C4-2B (cell line): ENCODE results near the gene ATP2B2.

Source experiments
- H3K27ac ChIP-seq: fragments of 450-650 bp; 2 replicates; pipeline ENCODE4 v1.5.1; 2017
- ZFX ChIP-seq: fragments of 450-650 bp; IDR thresholded peaks from 2 replicates; pipeline ENCODE4 v1.6.1; 2017
- TF ChIP-seq, protein P1 (sequence below): fragments of 450-650 bp; conservative IDR thresholded peaks from 2 replicates; pipeline ENCODE4 v1.5.1; 2017; ENCODE audit warnings: mild to moderate bottlenecking

The ATP2B2 gene

GRCh38 chr3:10281951-10282350 is 223.4 kb downstream of the ATP2B2 start:
- H3K27ac ChIP-seq = no peak overlapping the region
- TF ChIP-seq ZFX = no peak

- no peak overlapping the region for H3K27ac ChIP-seq
- TF ChIP-seq, protein P1, sequence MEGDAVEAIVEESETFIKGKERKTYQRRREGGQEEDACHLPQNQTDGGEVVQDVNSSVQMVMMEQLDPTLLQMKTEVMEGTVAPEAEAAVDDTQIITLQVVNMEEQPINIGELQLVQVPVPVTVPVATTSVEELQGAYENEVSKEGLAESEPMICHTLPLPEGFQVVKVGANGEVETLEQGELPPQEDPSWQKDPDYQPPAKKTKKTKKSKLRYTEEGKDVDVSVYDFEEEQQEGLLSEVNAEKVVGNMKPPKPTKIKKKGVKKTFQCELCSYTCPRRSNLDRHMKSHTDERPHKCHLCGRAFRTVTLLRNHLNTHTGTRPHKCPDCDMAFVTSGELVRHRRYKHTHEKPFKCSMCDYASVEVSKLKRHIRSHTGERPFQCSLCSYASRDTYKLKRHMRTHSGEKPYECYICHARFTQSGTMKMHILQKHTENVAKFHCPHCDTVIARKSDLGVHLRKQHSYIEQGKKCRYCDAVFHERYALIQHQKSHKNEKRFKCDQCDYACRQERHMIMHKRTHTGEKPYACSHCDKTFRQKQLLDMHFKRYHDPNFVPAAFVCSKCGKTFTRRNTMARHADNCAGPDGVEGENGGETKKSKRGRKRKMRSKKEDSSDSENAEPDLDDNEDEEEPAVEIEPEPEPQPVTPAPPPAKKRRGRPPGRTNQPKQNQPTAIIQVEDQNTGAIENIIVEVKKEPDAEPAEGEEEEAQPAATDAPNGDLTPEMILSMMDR = no peak
- no peak for TF ChIP-seq ZFX
These were observed 224.8 kb downstream of the ATP2B2 start for GRCh38 chr3:10280571-10280970.

- TF ChIP-seq, protein P1 = no peak
- no peak for TF ChIP-seq ZFX
- H3K27ac ChIP-seq = no peak overlapping the region
These were observed 225.2 kb downstream of the ATP2B2 start for GRCh38 chr3:10280177-10280529.

- no peak for TF ChIP-seq ZFX
- TF ChIP-seq, protein P1 = no peak
- H3K27ac ChIP-seq = no peak overlapping the region
These were observed 225.8 kb downstream of the ATP2B2 start for GRCh38 chr3:10279384-10280176.

DNA sequence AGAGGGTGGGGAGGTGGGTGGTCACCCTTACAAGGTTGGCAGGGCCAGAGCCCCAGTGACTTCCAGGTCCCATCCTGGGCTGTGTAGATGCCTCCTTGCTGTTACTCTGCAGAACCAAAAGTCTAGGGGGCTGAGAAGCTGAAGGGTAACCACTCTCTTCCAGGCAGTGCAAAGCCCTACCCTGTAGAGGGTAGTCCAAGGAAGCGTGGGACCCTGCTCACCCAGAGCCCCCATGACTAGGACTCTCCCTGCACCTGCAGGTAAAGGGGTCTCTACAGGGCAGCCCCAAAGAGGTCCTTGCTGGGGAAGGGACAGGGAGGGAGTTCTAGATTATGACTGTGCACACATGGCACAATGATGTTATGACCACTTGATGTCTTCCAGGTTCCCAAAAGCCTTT is 226.9 kb downstream of the ATP2B2 start:
- H3K27ac ChIP-seq = no peak overlapping the region
- TF ChIP-seq, protein P1 = no peak
- no peak for TF ChIP-seq ZFX

DNA sequence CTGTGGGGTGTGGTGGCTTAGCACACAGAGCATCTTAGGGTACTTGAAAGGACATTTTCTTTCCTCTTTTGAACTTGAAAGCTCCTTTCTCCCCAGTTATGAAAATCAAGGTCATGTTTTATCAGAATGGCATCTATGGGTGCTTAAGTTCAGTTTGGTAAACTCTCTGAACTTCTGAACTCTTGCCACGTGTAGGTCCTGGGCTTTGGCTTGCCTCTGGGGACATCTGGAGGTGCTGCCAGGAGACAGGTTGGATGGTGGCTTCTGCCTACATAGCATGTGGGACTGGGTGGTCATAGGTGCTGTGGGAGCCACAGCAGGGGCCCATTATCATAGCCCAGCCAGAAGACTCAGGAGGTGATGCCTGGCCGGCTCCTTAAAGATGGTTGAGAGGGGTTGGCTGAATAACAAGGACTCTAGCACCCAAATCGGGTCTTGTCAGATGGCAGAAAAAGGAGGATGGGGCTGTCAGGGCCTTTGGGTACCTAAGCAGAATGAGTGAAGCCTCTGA is 228.2 kb downstream of the ATP2B2 start:
- no peak overlapping the region for H3K27ac ChIP-seq
- TF ChIP-seq, protein P1 = no peak
- no peak for TF ChIP-seq ZFX

DNA sequence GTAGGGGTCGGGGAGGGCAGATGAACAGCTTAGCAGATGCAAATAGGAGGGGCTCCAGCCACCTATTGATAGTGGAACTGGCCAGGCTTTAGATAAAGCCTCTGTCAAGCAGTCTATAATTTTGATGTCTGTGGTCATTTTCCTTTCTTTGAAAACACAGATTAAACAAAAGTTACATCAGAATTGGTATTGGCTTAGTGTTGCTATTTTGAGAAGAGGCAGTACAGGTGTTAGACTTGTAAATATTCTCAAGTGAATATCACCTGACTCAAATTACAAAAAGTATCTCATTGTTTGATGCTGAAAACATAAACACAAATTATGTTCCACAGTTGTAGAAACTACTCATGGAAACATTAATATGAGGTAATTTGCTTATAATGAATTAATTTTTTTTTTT is 230.8 kb downstream of the ATP2B2 start:
- H3K27ac ChIP-seq = no peak overlapping the region
- TF ChIP-seq, protein P1 = no peak
- TF ChIP-seq ZFX = no peak
